H1 (cell line): Measurements from ENCODE around the gene GDPGP1. TPM values are rescaled to one million over a fixed set of nuclear protein-coding genes. Genes with fewer than 3 reads are reported as not detected.

ENCODE experiments used
- CTCF ChIA-PET: fragments of 300-600 bp; sonication (Branson Sonifier 250); formaldehyde crosslinking; loops from one replicate; lab custom pipeline; 2021; ENCODE audit not compliant: partially characterized antibody; lab: Charles Lee
- POLR2A ChIA-PET: fragments of 300-600 bp; sonication (Branson Sonifier 250); formaldehyde crosslinking; loops from one replicate; lab custom pipeline; 2021; ENCODE audit warnings: inconsistent platforms; ENCODE audit not compliant: partially characterized antibody; lab: Charles Lee
- DNase-seq, 2 experiments: peaks; one replicate each; pipeline versions ENCODE4 v3.0.0 to v3.0.0-alpha.2; 2010 to 2022; ENCODE audit warnings: low spot score in 2 of 2, low read depth in 1 of 2, mixed read lengths in 1 of 2
- FAIRE-seq: peaks from 2 replicates; lab custom pipeline; 2011; peaks lifted over from hg19 to GRCh38; lab: Jason Lieb, UNC
- H2AFZ ChIP-seq: 2 replicates; pipeline ENCODE4 v1.8.1; 2012; ENCODE audit warnings: low read length, inconsistent platforms
- H2AK5ac ChIP-seq: 2 replicates; pipeline ENCODE4 v1.6.1; 2013; ENCODE audit warnings: low read depth, low read length
- H2BK120ac ChIP-seq: replicated peaks from 2 replicates; pipeline ENCODE3; 2013; ENCODE audit warnings: low read depth, low read length, inconsistent platforms
- H2BK12ac ChIP-seq: 2 replicates; pipeline ENCODE4 v1.6.1; 2013; ENCODE audit warnings: low read depth, low read length
- H2BK15ac ChIP-seq: 2 replicates; pipeline ENCODE4 v1.6.1; 2013; ENCODE audit warnings: low read length
- H2BK20ac ChIP-seq: 2 replicates; pipeline ENCODE4 v1.6.1; 2013; ENCODE audit warnings: low read length
- H2BK5ac ChIP-seq: 2 replicates; pipeline ENCODE4 v1.6.1; 2013; ENCODE audit warnings: low read depth, low read length
- H3K14ac ChIP-seq: 2 replicates; pipeline ENCODE4 v1.6.1; 2013; ENCODE audit warnings: inconsistent platforms; ENCODE audit not compliant: insufficient read length
- H3K18ac ChIP-seq: 2 replicates; pipeline ENCODE4 v1.6.1; 2013; ENCODE audit warnings: low read length; ENCODE audit errors: extremely low read depth
- H3K23ac ChIP-seq: 2 replicates; pipeline ENCODE4 v1.6.1; 2013; ENCODE audit warnings: inconsistent platforms; ENCODE audit not compliant: insufficient read length
- H3K23me2 ChIP-seq: 2 replicates; pipeline ENCODE4 v1.6.1; 2013; ENCODE audit warnings: low read depth, low read length
- H3K27ac ChIP-seq: 2 replicates; pipeline ENCODE4 v1.6.1; 2011; ENCODE audit warnings: low read depth, low read length, inconsistent platforms
- H3K27me3 ChIP-seq, 4 experiments: replicated peaks in 1 of 4; 1 replicate in 1 of 4; 2 replicates in 3 of 4; pipeline versions ENCODE4 v1.6.1 to v1.8.1; 2011 to 2013; ENCODE audit warnings: low read length in 3 of 4, mild to moderate bottlenecking in 3 of 4, inconsistent platforms in 2 of 4, mixed read lengths in 2 of 4, moderate library complexity in 1 of 4; ENCODE audit not compliant: control insufficient read depth in 3 of 4, insufficient read depth in 3 of 4; ENCODE audit errors: extremely low read depth in 1 of 4
- H3K36me3 ChIP-seq, 4 experiments: 2 replicates each; pipeline versions ENCODE4 v1.6.1 to v1.8.1; 2011 to 2013; ENCODE audit warnings: mild to moderate bottlenecking in 4 of 4, low read length in 3 of 4, moderate library complexity in 2 of 4, control low read depth in 1 of 4, inconsistent platforms in 1 of 4; ENCODE audit not compliant: insufficient read depth in 4 of 4, control insufficient read depth in 2 of 4
- H3K4ac ChIP-seq: replicated peaks from 2 replicates; pipeline ENCODE3; 2013; ENCODE audit warnings: low read length, low read depth, mixed read lengths, inconsistent platforms; ENCODE audit not compliant: insufficient read length
- H3K4me1 ChIP-seq, 4 experiments: replicated peaks in 1 of 4; 1 replicate in 1 of 4; 2 replicates in 3 of 4; pipeline versions ENCODE4 v1.6.1 to v1.8.1; 2011 to 2013; ENCODE audit warnings: low read length in 3 of 4, inconsistent platforms in 2 of 4, mixed read lengths in 1 of 4; ENCODE audit not compliant: insufficient read depth in 4 of 4, control insufficient read depth in 3 of 4
- H3K4me2 ChIP-seq, 2 experiments: 2 replicates each; pipeline versions ENCODE4 v1.6.1 to v1.8.1; 2011 to 2013; ENCODE audit warnings: low read depth in 2 of 2, low read length in 2 of 2, control low read depth in 1 of 2, inconsistent platforms in 1 of 2, mild to moderate bottlenecking in 1 of 2; ENCODE audit not compliant: insufficient read depth in 1 of 2
- H3K4me3 ChIP-seq, 4 experiments: fragments of 200-600, 300-600 bp in 1 of 4; sonication (generic), shearing (Covaris generic), sonication (Bioruptor Twin) in 1 of 4; 2 replicates each; pipeline versions ENCODE4 v1.5.1 to v1.8.1; 2011 to 2016; ENCODE audit warnings: low read length in 4 of 4, low read depth in 3 of 4, control low read depth in 2 of 4, inconsistent platforms in 2 of 4, mild to moderate bottlenecking in 2 of 4, mixed read lengths in 1 of 4, moderate library complexity in 1 of 4; ENCODE audit not compliant: insufficient read depth in 2 of 4; ENCODE audit errors: extremely low read depth in 1 of 4
- H3K56ac ChIP-seq: replicated peaks from 2 replicates; pipeline ENCODE3; 2013; ENCODE audit warnings: low read depth, mild to moderate bottlenecking, mixed read lengths, low read length, inconsistent platforms; ENCODE audit not compliant: insufficient read length
- H3K79me1 ChIP-seq: 2 replicates; pipeline ENCODE4 v1.6.1; 2013; ENCODE audit warnings: low read depth, low read length, control low read depth
- H3K79me2 ChIP-seq, 2 experiments: 2 replicates each; pipeline versions ENCODE4 v1.6.1 to v1.8.1; 2012 to 2013; ENCODE audit warnings: low read length in 2 of 2, mild to moderate bottlenecking in 2 of 2, inconsistent platforms in 1 of 2; ENCODE audit not compliant: insufficient read depth in 2 of 2, control insufficient read depth in 1 of 2
- H3K9ac ChIP-seq, 4 experiments: replicated peaks in 1 of 4; 1 replicate in 1 of 4; 2 replicates in 3 of 4; pipeline versions ENCODE4 v1.6.1 to v1.8.1; 2011 to 2013; ENCODE audit warnings: low read depth in 3 of 4, low read length in 3 of 4, control low read depth in 2 of 4, mild to moderate bottlenecking in 2 of 4, moderate library complexity in 2 of 4, inconsistent platforms in 1 of 4; ENCODE audit errors: extremely low read depth in 1 of 4
- H3K9me3 ChIP-seq, 2 experiments: 2 replicates each; pipeline versions ENCODE4 v1.6.1 to v1.8.1; 2012 to 2013; ENCODE audit warnings: mild to moderate bottlenecking in 2 of 2, moderate library complexity in 2 of 2, control low read depth in 1 of 2, inconsistent platforms in 1 of 2, low read depth in 1 of 2, low read length in 1 of 2, mixed read lengths in 1 of 2; ENCODE audit not compliant: insufficient read depth in 2 of 2
- H4K20me1 ChIP-seq, 2 experiments: replicated peaks in 1 of 2; 2 replicates each; pipeline versions ENCODE3 to v1.8.1; 2011 to 2013; ENCODE audit warnings: inconsistent platforms in 2 of 2, low read length in 2 of 2, mild to moderate bottlenecking in 1 of 2; ENCODE audit not compliant: insufficient read depth in 2 of 2, control insufficient read depth in 1 of 2
- H4K5ac ChIP-seq: 2 replicates; pipeline ENCODE4 v1.6.1; 2013; ENCODE audit warnings: low read length, low read depth, mixed read lengths, inconsistent platforms; ENCODE audit not compliant: insufficient read length
- H4K8ac ChIP-seq: 2 replicates; pipeline ENCODE4 v1.8.0; 2013; ENCODE audit warnings: mild to moderate bottlenecking, moderate library complexity, low read length, inconsistent platforms; ENCODE audit not compliant: insufficient read depth; ENCODE audit errors: extremely low read depth
- H4K91ac ChIP-seq: replicated peaks from 2 replicates; pipeline ENCODE3; 2013; ENCODE audit warnings: low read length, mixed read lengths, inconsistent platforms; ENCODE audit not compliant: insufficient read length
- CHD2 ChIP-seq: IDR thresholded peaks from 2 replicates; pipeline ENCODE4 v1.6.1; 2012; ENCODE audit warnings: low read length, improper control_type of control experiment
- CTBP2 ChIP-seq: IDR thresholded peaks from 2 replicates; pipeline ENCODE4 v1.7.0; 2011; ENCODE audit warnings: borderline replicate concordance, mild to moderate bottlenecking, moderate library complexity, mixed read lengths, low read length; ENCODE audit not compliant: insufficient read depth, insufficient read length
- HDAC2 ChIP-seq, 2 experiments: fragments of 300-600 bp in 1 of 2; sonication (generic) in 1 of 2; IDR thresholded peaks; 2 replicates each; pipeline ENCODE4 v1.6.1; 2011 to 2012; ENCODE audit warnings: low read depth in 2 of 2, low read length in 2 of 2, mild to moderate bottlenecking in 2 of 2, moderate library complexity in 2 of 2, borderline replicate concordance in 1 of 2, inconsistent platforms in 1 of 2
- SRF ChIP-seq: IDR thresholded peaks from 2 replicates; pipeline ENCODE4 v1.6.1; 2011; ENCODE audit warnings: mild to moderate bottlenecking, low read depth, low read length, moderate library complexity
- TAF1 ChIP-seq: IDR thresholded peaks from 2 replicates; pipeline ENCODE4 v1.6.1; 2011; ENCODE audit warnings: mild to moderate bottlenecking, low read depth, low read length
- WGBS, 2 experiments: shearing (Covaris generic) in 1 of 2; methylation state at CpG; one replicate each; pipeline versions ENCODE4 v1.1.6 to v1.1.7; 2013 to 2015; ENCODE audit warnings: low lambda C conversion rate in 2 of 2, mixed read lengths in 2 of 2, inconsistent platforms in 1 of 2, low coverage in 1 of 2, missing lambda C conversion rate in 1 of 2; ENCODE audit not compliant: insufficient replicate concordance in 2 of 2, insufficient coverage in 1 of 2, insufficient read length in 1 of 2; ENCODE audit errors: extremely low coverage in 1 of 2, missing lambda C conversion rate in 1 of 2; 5-methylcytosine and 5-hydroxymethylcytosine counted together
- polyA plus RNA-seq, 7 experiments: library from polyadenylated mRNA; depleted of rRNA in 3 of 7; stranded (reverse) in 5 of 7; unstranded in 2 of 7; fragments of >200 nt in 5 of 7; fragments of 200-250 nt in 2 of 7; gene quantifications; 1 replicate in 5 of 7; 2 replicates in 1 of 7; 4 replicates in 1 of 7; pipeline versions ENCODE4 v1.2.1 to v1.2.3, GENCODE V29; 2011 to 2013; ENCODE audit warnings: missing spikeins in 2 of 7, mixed read lengths in 2 of 7
- total RNA-seq: library from RNA; stranded (reverse); fragmentation: NEBNext Ultra II Directional; extraction: Animal tissue kit (Norgen Biotek cat#: 25700); gene quantifications from 2 replicates; pipeline ENCODE4 v1.2.1, GENCODE V29; 2021
- TF ChIP-seq, protein P1 (sequence below): IDR thresholded peaks from 2 replicates; pipeline ENCODE4 v1.6.1; 2012; ENCODE audit warnings: low read length, inconsistent platforms
- TF ChIP-seq, protein P2 (sequence below), 3 experiments: IDR thresholded peaks; 1 replicate in 2 of 3; 2 replicates in 1 of 3; pipeline versions ENCODE4 v1.5.1 to v1.6.1; 2011; ENCODE audit warnings: low read length in 3 of 3, mild to moderate bottlenecking in 3 of 3, inconsistent platforms in 2 of 3, low read depth in 1 of 3, moderate library complexity in 1 of 3; ENCODE audit not compliant: insufficient read depth in 1 of 3; ENCODE audit errors: control extremely low read depth in 1 of 3

GDPGP1 gene
- total and polyA plus RNA-seq, 2 of the 8 experiments (the other 6 are each of a cell fraction or from before 2014, with no cell fraction given): 1.8 to 5.6 TPM

DNA sequence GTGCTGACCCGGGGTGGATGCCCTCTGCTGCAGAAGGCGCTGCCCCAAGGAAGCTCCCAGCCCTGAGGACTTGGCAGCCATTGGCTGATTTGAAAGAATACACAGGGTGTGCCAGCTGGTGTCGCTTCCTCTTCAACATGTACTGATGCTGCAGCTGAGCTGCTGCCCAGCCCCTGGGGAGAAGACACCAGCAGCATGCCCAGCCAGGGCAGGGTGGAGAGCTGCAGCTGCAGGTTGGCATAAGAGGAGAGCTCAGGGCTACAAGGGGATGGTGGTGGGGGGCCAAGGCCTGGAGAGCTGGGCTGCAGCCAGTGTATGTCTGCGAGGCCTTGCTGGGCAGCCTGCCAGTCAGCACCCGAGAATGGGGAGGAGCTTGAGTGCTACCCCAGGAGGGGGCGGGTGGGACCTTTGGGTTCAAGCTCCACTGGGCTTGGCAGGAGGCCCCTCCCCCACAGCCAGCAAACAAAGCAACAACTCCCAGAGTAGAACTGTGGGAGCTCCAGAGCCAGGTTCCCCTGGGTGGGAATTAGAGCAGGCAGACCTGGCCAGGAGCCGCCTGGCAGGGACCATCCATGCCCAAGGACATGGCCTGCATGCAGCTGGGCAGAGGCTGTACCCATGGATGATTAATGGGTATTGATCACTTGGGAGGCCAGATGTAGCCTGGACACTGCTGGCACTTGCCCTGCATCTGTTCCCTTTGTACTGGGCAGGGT lies 42.1 kb upstream of the GDPGP1 start:
- Histone ChIP-seq H3K4ac (no peak overlapping the region), H3K27me3 (no peaks in the 10 kb centered on the region), H3K23ac (no peak overlapping the region), H3K18ac (no peak overlapping the region), H3K9me3 (no peaks in the 10 kb centered on the region), H2BK15ac (no peak overlapping the region), H4K8ac (peak overlapping the region; percentile 57; the same call in 1 of the 2 replicates), H2AK5ac (no peak overlapping the region), H3K79me2 (no peaks in the 10 kb centered on the region), H3K4me3 (no peak overlapping the region), H2BK5ac (no peak overlapping the region), H3K36me3 (no peaks in the 10 kb centered on the region), H3K23me2 (peaks cover 2% of the 10 kb centered on the region; the same call in 1 of the 2 replicates), H4K91ac (no peak overlapping the region), H3K9ac (no peak overlapping the region), H2BK20ac (no peak overlapping the region), H3K56ac (no peak overlapping the region), H2BK12ac (0 out of 2 replicates have a peak overlapping the region, but pooled peaks have one; percentile 9), H3K79me1 (peaks cover 3% of the 10 kb centered on the region; the same call in 1 of the 2 replicates), H3K4me2 (no peak overlapping the region), H3K14ac (no peak overlapping the region), H4K20me1 (peaks cover 0 to 2% of the 10 kb centered on the region in 2 experiments), H3K27ac (no peak overlapping the region), H4K5ac (no peak overlapping the region), H3K4me1 (peaks cover 0 to 8% (median 5%) of the 10 kb centered on the region in 4 experiments; a peak in 6 of 7 replicates), H2BK120ac (no peak overlapping the region), H2AFZ (no peak overlapping the region)
- FAIRE-seq (no peak), DNase-seq (no peak)
- WGBS, 2 experiments: 86% methylated on average over 5 of the region's 7 CpGs; no CpG with 5 or more reads in 1 of the 2 experiments
- ChIA-PET POLR2A (interaction anchor here (1.5 to 1.7 kb wide), 2 partner anchors 9 to 13 kb away, joined by 5 to 12 read pairs; partner anchors contain the start of gene SEMA4B), CTCF (interaction anchor here (0.7 to 3.7 kb wide), 8 partner anchors 10 to 74 kb away, joined by 3 to 14 read pairs (median 4); partner anchors contain the start of gene SEMA4B)
- TF ChIP-seq CHD2: no peak
- TF ChIP-seq, protein P1, sequence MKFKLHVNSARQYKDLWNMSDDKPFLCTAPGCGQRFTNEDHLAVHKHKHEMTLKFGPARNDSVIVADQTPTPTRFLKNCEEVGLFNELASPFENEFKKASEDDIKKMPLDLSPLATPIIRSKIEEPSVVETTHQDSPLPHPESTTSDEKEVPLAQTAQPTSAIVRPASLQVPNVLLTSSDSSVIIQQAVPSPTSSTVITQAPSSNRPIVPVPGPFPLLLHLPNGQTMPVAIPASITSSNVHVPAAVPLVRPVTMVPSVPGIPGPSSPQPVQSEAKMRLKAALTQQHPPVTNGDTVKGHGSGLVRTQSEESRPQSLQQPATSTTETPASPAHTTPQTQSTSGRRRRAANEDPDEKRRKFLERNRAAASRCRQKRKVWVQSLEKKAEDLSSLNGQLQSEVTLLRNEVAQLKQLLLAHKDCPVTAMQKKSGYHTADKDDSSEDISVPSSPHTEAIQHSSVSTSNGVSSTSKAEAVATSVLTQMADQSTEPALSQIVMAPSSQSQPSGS: no peak
- TF ChIP-seq CTBP2: no peak
- no peak for TF ChIP-seq TAF1
- TF ChIP-seq, protein P2, sequence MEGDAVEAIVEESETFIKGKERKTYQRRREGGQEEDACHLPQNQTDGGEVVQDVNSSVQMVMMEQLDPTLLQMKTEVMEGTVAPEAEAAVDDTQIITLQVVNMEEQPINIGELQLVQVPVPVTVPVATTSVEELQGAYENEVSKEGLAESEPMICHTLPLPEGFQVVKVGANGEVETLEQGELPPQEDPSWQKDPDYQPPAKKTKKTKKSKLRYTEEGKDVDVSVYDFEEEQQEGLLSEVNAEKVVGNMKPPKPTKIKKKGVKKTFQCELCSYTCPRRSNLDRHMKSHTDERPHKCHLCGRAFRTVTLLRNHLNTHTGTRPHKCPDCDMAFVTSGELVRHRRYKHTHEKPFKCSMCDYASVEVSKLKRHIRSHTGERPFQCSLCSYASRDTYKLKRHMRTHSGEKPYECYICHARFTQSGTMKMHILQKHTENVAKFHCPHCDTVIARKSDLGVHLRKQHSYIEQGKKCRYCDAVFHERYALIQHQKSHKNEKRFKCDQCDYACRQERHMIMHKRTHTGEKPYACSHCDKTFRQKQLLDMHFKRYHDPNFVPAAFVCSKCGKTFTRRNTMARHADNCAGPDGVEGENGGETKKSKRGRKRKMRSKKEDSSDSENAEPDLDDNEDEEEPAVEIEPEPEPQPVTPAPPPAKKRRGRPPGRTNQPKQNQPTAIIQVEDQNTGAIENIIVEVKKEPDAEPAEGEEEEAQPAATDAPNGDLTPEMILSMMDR (IDR thresholded peaks at IDR 0.05; ENCODE audit: control extremely low read depth in 1 of 3, insufficient read depth in 1 of 3, low read depth in 1 of 3, low read length in 3 of 3): no peak
- TF ChIP-seq SRF: no peak
- TF ChIP-seq HDAC2 (IDR thresholded peaks at IDR 0.05; ENCODE audit: borderline replicate concordance in 1 of 2, low read depth in 2 of 2, low read length in 2 of 2): no peak
